ENCODE results near the gene TNFRSF25. TPM values are rescaled to one million over a fixed set of nuclear protein-coding genes. Genes with fewer than 3 reads are reported as not detected.

The TNFRSF25 gene
- total and polyA plus RNA-seq, 11 donors = 4.7 to 17.5 (median 9.3) TPM

DNA sequence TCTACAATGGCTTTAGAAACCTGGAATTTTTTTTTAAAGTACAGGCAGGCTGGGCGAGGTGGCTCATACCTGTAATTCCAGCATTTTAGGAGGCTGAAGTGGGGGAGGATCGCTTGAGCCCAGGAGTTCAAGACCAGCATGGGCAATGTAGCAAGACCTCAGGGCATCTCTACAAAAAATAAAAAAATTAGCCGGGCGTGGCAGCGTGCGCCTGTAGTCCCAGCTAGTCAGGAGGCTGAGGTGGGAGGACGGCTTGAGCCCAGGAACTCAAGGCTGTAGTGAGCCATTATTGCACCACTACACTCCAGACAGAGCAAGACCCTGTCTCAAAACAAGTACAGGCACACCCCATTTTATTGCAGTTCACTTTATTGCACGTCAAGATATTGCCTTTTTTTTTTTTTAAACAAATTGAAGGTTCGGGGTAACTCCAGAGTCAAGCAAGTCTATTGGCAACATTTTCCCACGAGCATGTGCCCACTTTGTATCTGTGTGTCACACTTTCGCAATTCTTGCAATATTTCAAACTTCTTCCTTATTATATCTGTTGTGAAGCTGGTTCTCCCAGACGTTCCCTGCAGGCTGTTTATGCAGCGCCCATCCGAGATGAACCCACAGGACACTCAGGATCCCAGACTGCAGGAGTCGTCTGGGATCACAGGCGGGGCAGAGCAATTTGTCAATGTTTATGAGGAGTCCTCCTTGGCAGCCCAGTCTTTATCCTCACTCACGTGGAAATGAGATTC lies 50.9 kb downstream of the TNFRSF25 start:
- H3K27me3 ChIP-seq = peaks cover 42 to 93% (median 66%) of the 10 kb centered on the region in 9 donors
- no peak overlapping the region for H3K4me3 ChIP-seq
- H3K36me3 ChIP-seq = no peaks in the 10 kb centered on the region
- ATAC-seq (no peak), DNase-seq (no peak)
- intact Hi-C loops (cut with DNase I) = no loop called here
- WGBS, 4 donors = 65 to 75% (median 72%) methylated on average over 17 of the region's 17 CpGs
- H3K27ac ChIP-seq = no peak overlapping the region
- H3K9me3 ChIP-seq = no peaks in the 10 kb centered on the region
- H3K4me1 ChIP-seq = peaks cover under 1 to 18% (median 12%) of the 10 kb centered on the region in 12 donors
- no peak for TF ChIP-seq CTCF (IDR thresholded peaks at IDR 0.05)
- no peak for TF ChIP-seq POLR2A (IDR thresholded peaks at IDR 0.05)

GRCh38 chr1:6414443-6414844 lies 51.5 kb downstream of the TNFRSF25 start:
- intact Hi-C loops (cut with DNase I) = no loop called here

DNA sequence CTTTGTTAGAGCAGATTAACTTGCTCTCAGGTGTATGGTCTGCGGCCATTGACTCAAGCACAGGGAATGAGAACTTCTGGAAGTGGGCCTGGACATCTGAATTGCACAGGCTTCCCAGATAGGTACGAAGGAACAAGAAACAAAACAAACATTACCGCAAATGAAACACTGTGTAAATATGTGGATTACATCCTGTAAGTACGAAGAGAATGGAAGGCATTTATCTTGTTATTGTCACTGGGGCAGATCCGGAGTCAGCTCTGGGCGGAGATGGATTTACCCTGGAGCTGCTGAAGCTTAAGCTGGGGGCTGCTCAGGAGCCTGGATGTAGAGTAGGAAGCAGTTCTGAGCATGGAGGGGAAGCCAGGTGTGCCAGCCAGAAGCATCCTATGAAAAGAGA lies 53.1 kb downstream of the TNFRSF25 start:
- no peaks in the 10 kb centered on the region for H3K9me3 ChIP-seq
- H3K27ac ChIP-seq = no peak overlapping the region
- H3K4me3 ChIP-seq = no peak overlapping the region
- 64 to 73% (median 68%) methylated on average over 6 of the region's 6 CpGs for WGBS, 4 donors
- no peak for TF ChIP-seq CTCF (IDR thresholded peaks at IDR 0.05)
- no peak for TF ChIP-seq POLR2A (IDR thresholded peaks at IDR 0.05)
- H3K36me3 ChIP-seq = no peaks in the 10 kb centered on the region
- intact Hi-C loops (cut with DNase I) = no loop called here
- no peak for DNase-seq
- ATAC-seq = no peak
- H3K4me1 ChIP-seq = peaks cover 0 to 5% (median 0%) of the 10 kb centered on the region in 12 donors
- H3K27me3 ChIP-seq = peaks cover 22 to 72% (median 44%) of the 10 kb centered on the region in 9 donors

More at GRCh38 chr1:6414443-6414844, 51.5 kb downstream of the TNFRSF25 start:
- H3K27ac ChIP-seq = no peak overlapping the region
- ATAC-seq (peak in 3 of 4 donors; percentile 29 to 66 (median 59)), DNase-seq (no peak)
- no peak overlapping the region for H3K4me3 ChIP-seq
- no peaks in the 10 kb centered on the region for H3K9me3 ChIP-seq
- H3K4me1 ChIP-seq = peaks cover 0 to 12% (median 6%) of the 10 kb centered on the region in 12 donors
- TF ChIP-seq CTCF (IDR thresholded peaks at IDR 0.05) (peak in 11 of 12 donors; percentile 9 to 53 (median 36)), POLR2A (IDR thresholded peaks at IDR 0.05) (no peak)
- H3K27me3 ChIP-seq = peaks cover 37 to 87% (median 59%) of the 10 kb centered on the region in 9 donors
- WGBS, 4 donors = 7 to 12% (median 9%) methylated on average over 10 to 15 of the region's 15 CpGs
- no peaks in the 10 kb centered on the region for H3K36me3 ChIP-seq

Small RNA genes within 50 kb of the gene (microRNA-seq; reads per million reads assigned to microRNA genes)
- gene MIR4252 = 0 reads per million in 4 donors

Other genes starting within 250 kb of the TNFRSF25 start
- 100 to 1,000 TPM in 2 of 9 donors, 10 to 100 TPM in 7; 48.7 to 102 (median 64.1) TPM for gene ICMT, start 230.2 kb downstream of the TNFRSF25 start, total RNA-seq
- 10 to 100 TPM; 26.8 to 61.6 TPM for gene ICMT, start 230.2 kb downstream of the TNFRSF25 start, polyA plus RNA-seq
- gene HES3, start 222.0 kb downstream of the TNFRSF25 start, total RNA-seq = not detected
- not detected for gene HES3, start 222.0 kb downstream of the TNFRSF25 start, polyA plus RNA-seq
- 10 to 100 TPM in 1 of 9 donors, 1 to 10 TPM in 8; 2.7 to 30.0 (median 4.8) TPM for gene GPR153, start 205.1 kb downstream of the TNFRSF25 start, total RNA-seq
- 1 to 10 TPM; 2.7 to 4.7 TPM for gene GPR153, start 205.1 kb downstream of the TNFRSF25 start, polyA plus RNA-seq
- 10 to 100 TPM in 7 of 9 donors, 1 to 10 TPM in 2; 5.7 to 34.0 (median 12.6) TPM for gene ACOT7, start 72.4 kb downstream of the TNFRSF25 start, total RNA-seq
- gene ACOT7, start 72.4 kb downstream of the TNFRSF25 start, polyA plus RNA-seq = 10 to 100 TPM in 1 of 2 donors, 1 to 10 TPM in 1; 6.2 to 38.9 TPM
- gene HES2, start 46.3 kb downstream of the TNFRSF25 start, total RNA-seq = under 1 TPM in 1 of 9 donors, not detected in 8; 0.14 TPM
- under 1 TPM; 0.04 to 0.12 TPM for gene HES2, start 46.3 kb downstream of the TNFRSF25 start, polyA plus RNA-seq
- gene ESPN, start 41.4 kb downstream of the TNFRSF25 start, total RNA-seq = 1 to 10 TPM in 1 of 9 donors, under 1 TPM in 3, not detected in 5; 0.15 to 1.3 (median 0.42) TPM
- gene ESPN, start 41.4 kb downstream of the TNFRSF25 start, polyA plus RNA-seq = under 1 TPM in 1 of 2 donors, not detected in 1; 0.10 TPM
- 10 to 100 TPM; 10.8 to 20.2 (median 15.2) TPM for gene PLEKHG5, start 25.5 kb upstream of the TNFRSF25 start, total RNA-seq
- 10 to 100 TPM in 1 of 2 donors, 1 to 10 TPM in 1; 7.2 to 18.5 TPM for gene PLEKHG5, start 25.5 kb upstream of the TNFRSF25 start, polyA plus RNA-seq
- gene NOL9, start 88.3 kb upstream of the TNFRSF25 start, total RNA-seq = 10 to 100 TPM; 13.1 to 20.6 (median 16.5) TPM
- 1 to 10 TPM; 5.7 to 5.8 TPM for gene NOL9, start 88.3 kb upstream of the TNFRSF25 start, polyA plus RNA-seq
- gene TAS1R1, start 89.1 kb upstream of the TNFRSF25 start, total RNA-seq = not detected
- not detected for gene TAS1R1, start 89.1 kb upstream of the TNFRSF25 start, polyA plus RNA-seq
- 10 to 100 TPM in 7 of 9 donors, 1 to 10 TPM in 2; 6.4 to 23.1 (median 11.8) TPM for gene ZBTB48, start 113.8 kb upstream of the TNFRSF25 start, total RNA-seq
- 10 to 100 TPM; 12.4 to 17.0 TPM for gene ZBTB48, start 113.8 kb upstream of the TNFRSF25 start, polyA plus RNA-seq
- gene KLHL21, start 136.7 kb upstream of the TNFRSF25 start, total RNA-seq = 100 to 1,000 TPM in 1 of 9 donors, 10 to 100 TPM in 8; 38.7 to 179 (median 65.4) TPM
- gene KLHL21, start 136.7 kb upstream of the TNFRSF25 start, polyA plus RNA-seq = 10 to 100 TPM; 28.6 to 47.8 TPM
- 10 to 100 TPM in 2 of 9 donors, 1 to 10 TPM in 7; 3.5 to 11.2 (median 7.9) TPM for gene PHF13, start 147.6 kb upstream of the TNFRSF25 start, total RNA-seq
- 1 to 10 TPM; 2.9 to 7.3 TPM for gene PHF13, start 147.6 kb upstream of the TNFRSF25 start, polyA plus RNA-seq
- gene THAP3, start 158.7 kb upstream of the TNFRSF25 start, total RNA-seq = 10 to 100 TPM in 7 of 9 donors, 1 to 10 TPM in 2; 7.5 to 20.7 (median 12.1) TPM
- 10 to 100 TPM; 21.7 to 22.1 TPM for gene THAP3, start 158.7 kb upstream of the TNFRSF25 start, polyA plus RNA-seq
- 10 to 100 TPM; 42.4 to 67.4 (median 61.2) TPM for gene DNAJC11, start 235.6 kb upstream of the TNFRSF25 start, total RNA-seq
- gene DNAJC11, start 235.6 kb upstream of the TNFRSF25 start, polyA plus RNA-seq = 10 to 100 TPM; 45.1 to 47.8 TPM

Measured in heart left ventricle (tissue), 16 donors.